ENCODE results near the gene ENDOV.

ENDOV gene

GRCh38 chr17:80374039-80374731, 40.8 kb upstream of the ENDOV start:
- H3K4me3 ChIP-seq (replicated peaks; ENCODE audit: low read depth, low read length): no peak overlapping the region
- TF ChIP-seq, protein P1, sequence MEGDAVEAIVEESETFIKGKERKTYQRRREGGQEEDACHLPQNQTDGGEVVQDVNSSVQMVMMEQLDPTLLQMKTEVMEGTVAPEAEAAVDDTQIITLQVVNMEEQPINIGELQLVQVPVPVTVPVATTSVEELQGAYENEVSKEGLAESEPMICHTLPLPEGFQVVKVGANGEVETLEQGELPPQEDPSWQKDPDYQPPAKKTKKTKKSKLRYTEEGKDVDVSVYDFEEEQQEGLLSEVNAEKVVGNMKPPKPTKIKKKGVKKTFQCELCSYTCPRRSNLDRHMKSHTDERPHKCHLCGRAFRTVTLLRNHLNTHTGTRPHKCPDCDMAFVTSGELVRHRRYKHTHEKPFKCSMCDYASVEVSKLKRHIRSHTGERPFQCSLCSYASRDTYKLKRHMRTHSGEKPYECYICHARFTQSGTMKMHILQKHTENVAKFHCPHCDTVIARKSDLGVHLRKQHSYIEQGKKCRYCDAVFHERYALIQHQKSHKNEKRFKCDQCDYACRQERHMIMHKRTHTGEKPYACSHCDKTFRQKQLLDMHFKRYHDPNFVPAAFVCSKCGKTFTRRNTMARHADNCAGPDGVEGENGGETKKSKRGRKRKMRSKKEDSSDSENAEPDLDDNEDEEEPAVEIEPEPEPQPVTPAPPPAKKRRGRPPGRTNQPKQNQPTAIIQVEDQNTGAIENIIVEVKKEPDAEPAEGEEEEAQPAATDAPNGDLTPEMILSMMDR (IDR thresholded peaks at IDR 0.05; ENCODE audit: low read length, missing control alignments): no peak
- DNase-seq (ENCODE audit: low read depth): no peak

GRCh38 chr17:80374732-80375585, 40.0 kb upstream of the ENDOV start:
- DNase-seq (ENCODE audit: low read depth): no peak
- TF ChIP-seq, protein P1 (IDR thresholded peaks at IDR 0.05; ENCODE audit: low read length, missing control alignments): no peak
- no peak overlapping the region for H3K4me3 ChIP-seq (replicated peaks; ENCODE audit: low read depth, low read length)

DNA sequence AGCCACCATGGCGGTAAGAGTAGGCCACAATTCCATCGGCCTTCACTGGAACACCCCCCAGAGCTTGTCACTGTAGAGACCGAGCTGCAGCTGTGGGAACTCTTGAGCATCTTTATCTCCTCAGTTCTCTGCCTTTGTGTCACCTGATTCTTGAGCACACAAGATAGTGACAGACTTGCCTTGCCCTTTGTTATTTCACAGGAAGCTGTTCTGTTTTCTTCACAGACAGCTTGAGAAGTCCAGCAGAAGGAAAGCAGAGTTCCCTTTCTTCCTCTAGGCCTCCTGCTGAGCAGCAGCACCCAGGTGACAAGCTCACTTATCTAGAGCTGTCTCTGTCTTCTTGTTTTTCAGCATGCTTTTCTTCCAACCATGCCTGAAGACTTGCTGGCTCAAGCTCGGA, 38.4 kb upstream of the ENDOV start:
- no peak overlapping the region for H3K4me3 ChIP-seq (replicated peaks; ENCODE audit: low read depth, low read length)
- TF ChIP-seq, protein P1 (IDR thresholded peaks at IDR 0.05; ENCODE audit: low read length, missing control alignments): no peak
- DNase-seq (ENCODE audit: low read depth): no peak

- DNase-seq (ENCODE audit: low read depth): no peak
- no peak overlapping the region for H3K4me3 ChIP-seq (replicated peaks; ENCODE audit: low read depth, low read length)
- TF ChIP-seq, protein P1 (IDR thresholded peaks at IDR 0.05; ENCODE audit: low read length, missing control alignments): no peak
Measured at GRCh38 chr17:80377798-80378197, 37.2 kb upstream of the ENDOV start.

- no peak overlapping the region for H3K4me3 ChIP-seq (replicated peaks; ENCODE audit: low read depth, low read length)
- no peak for DNase-seq (ENCODE audit: low read depth)
- TF ChIP-seq, protein P1 (IDR thresholded peaks at IDR 0.05; ENCODE audit: low read length, missing control alignments): no peak
Measured at GRCh38 chr17:80379348-80379747, 35.6 kb upstream of the ENDOV start.

- TF ChIP-seq, protein P1 (IDR thresholded peaks at IDR 0.05; ENCODE audit: low read length, missing control alignments): no peak
- no peak overlapping the region for H3K4me3 ChIP-seq (replicated peaks; ENCODE audit: low read depth, low read length)
- DNase-seq (ENCODE audit: low read depth): no peak
Measured at GRCh38 chr17:80380068-80380467, 34.9 kb upstream of the ENDOV start.

Measured in fibroblast of pulmonary artery (primary cell).